ENCODE measurements around the gene HPSE.
"Not testable (repeated sequence)": the region's sequence is repeated elsewhere in the genome, so short reads cannot be mapped to it uniquely, and the experiment has no call there.

HPSE gene

DNA sequence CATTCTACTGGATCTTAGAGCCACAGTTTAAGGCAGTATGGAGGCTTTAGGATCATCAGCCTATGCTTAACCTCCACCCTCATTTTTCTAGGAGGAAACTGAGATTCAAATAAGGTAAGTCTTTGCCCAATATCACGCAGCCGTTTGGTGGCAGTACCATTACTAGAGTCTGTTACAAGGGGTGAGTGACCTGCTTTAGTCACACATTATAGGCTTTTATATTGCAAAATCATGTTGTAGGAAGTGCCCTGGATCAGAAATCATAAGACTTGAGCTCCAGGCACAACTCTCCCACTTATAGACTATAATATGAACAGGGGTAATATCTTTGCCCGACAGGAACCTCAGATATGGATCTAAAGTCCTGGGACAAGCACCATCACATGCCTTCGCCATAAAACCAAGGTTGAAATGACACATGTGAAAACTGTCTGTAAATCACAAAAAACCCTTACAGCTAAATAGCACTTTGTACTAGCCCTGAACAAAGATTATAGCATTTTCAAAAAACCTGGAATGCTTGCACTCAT lies 19.2 kb downstream of the HPSE start:
- no peak for DNase-seq (ENCODE audit: low spot score)
- in situ Hi-C loops (cut with MboI; ENCODE audit: low pct_unique_long_range_greater_than_20kb, low sequenced_read_pairs, unreplicated experiment): no loop called here
- TF ChIP-seq, protein P1, sequence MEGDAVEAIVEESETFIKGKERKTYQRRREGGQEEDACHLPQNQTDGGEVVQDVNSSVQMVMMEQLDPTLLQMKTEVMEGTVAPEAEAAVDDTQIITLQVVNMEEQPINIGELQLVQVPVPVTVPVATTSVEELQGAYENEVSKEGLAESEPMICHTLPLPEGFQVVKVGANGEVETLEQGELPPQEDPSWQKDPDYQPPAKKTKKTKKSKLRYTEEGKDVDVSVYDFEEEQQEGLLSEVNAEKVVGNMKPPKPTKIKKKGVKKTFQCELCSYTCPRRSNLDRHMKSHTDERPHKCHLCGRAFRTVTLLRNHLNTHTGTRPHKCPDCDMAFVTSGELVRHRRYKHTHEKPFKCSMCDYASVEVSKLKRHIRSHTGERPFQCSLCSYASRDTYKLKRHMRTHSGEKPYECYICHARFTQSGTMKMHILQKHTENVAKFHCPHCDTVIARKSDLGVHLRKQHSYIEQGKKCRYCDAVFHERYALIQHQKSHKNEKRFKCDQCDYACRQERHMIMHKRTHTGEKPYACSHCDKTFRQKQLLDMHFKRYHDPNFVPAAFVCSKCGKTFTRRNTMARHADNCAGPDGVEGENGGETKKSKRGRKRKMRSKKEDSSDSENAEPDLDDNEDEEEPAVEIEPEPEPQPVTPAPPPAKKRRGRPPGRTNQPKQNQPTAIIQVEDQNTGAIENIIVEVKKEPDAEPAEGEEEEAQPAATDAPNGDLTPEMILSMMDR (IDR thresholded peaks at IDR 0.05; ENCODE audit: extremely low read depth, insufficient read depth, missing control alignments): no peak

DNA sequence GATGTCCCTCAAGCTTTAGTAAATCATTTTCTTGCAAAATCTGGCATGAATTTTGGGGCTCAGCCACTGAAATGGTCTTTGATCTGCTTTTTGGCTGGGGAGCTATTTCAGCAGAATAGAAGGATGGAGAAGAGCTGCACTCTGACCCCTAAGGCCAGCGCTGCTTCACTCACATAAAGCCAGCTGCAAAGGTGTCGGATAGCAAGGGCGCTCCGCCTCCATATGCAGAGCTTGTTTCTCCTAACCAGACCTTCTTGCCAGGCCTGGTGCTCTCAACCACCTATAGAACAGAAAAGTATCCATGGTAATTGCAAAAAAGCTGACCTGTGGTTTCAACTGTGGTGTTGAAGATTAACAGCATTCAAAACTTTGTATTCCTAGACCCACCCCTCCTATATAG lies 26.0 kb downstream of the HPSE start:
- DNase-seq (ENCODE audit: low spot score): no peak
- in situ Hi-C loops (cut with MboI; ENCODE audit: low pct_unique_long_range_greater_than_20kb, low sequenced_read_pairs, unreplicated experiment): no loop called here
- TF ChIP-seq, protein P1 (IDR thresholded peaks at IDR 0.05; ENCODE audit: extremely low read depth, insufficient read depth, missing control alignments): no peak

DNA sequence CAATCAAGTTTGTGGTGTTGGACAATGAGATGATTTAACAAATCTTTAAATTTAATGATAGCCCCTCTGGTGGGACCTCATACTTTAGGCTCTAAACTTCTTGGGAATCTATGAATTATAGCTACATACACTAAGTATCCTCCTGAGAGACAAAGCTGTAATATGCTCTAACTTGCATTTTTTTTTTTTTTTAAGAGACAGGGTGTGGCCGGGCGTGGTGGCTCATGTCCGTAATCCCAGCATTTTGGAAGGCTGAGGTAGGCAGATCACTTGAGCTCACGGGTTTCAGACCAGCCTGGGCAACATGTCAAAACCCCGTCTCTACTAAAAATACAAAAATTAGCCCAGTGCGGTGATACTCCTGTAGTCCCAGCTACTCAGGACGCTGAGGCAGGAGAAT lies 26.7 kb downstream of the HPSE start:
- TF ChIP-seq, protein P1 (IDR thresholded peaks at IDR 0.05; ENCODE audit: extremely low read depth, insufficient read depth, missing control alignments): no peak
- DNase-seq (ENCODE audit: low spot score): no peak
- in situ Hi-C loops (cut with MboI; ENCODE audit: low pct_unique_long_range_greater_than_20kb, low sequenced_read_pairs, unreplicated experiment): no loop called here

DNA sequence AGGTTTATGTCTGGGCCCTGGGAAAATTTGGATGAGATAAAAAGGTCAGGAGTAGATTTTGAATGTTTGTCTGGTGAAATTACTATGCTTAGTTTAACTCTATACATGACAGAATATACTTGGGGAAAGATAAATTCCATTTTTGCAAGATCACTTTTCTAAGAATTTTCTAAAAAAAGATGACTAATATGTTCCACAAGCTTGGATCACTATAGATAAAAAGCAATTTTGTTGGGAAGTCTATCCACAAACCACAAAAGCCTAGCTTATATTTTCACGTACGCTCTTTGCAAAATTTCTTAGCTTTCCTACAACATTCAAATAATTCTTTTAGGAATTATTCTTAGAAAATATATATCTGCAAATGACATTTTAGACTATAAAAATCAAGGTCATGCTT lies 29.5 kb downstream of the HPSE start:
- TF ChIP-seq, protein P1 (IDR thresholded peaks at IDR 0.05; ENCODE audit: extremely low read depth, insufficient read depth, missing control alignments): no peak
- DNase-seq (ENCODE audit: low spot score): no peak
- in situ Hi-C loops (cut with MboI; ENCODE audit: low pct_unique_long_range_greater_than_20kb, low sequenced_read_pairs, unreplicated experiment): no loop called here

DNA sequence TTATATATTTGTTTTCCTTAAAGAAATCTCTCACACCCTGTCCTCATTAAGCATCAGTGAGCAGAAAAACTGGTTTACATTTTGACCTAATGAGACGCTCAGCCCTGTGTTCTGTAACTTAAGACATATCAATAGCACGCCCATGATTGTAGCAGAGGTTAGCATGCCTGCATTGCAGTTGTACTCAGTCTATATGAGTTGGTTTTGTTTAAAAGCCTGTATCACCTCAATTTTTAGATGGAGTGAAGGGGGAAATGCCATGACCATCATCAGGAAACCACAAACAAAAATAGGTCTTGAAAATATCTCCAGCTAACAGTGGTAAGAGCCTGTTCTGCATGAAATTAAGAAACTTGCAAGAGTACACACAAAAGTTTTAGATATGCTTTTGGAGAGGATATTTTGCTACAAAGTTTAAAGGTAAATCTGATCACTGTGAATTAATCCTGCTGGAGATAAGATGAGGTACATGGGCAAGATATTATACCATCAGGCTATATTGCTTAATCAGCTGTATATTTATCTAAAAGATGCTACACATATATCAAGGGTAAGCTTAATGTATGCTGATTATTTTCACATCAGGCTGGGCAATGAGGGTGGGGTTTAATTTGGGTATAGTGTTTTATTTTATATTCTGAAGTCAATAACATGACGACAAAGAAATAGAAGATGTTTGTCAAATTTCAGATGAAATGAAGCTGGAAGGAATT lies 36.9 kb downstream of the HPSE start:
- TF ChIP-seq, protein P1 (IDR thresholded peaks at IDR 0.05; ENCODE audit: extremely low read depth, insufficient read depth, missing control alignments): no peak
- DNase-seq (ENCODE audit: low spot score): no peak
- in situ Hi-C loops (cut with MboI; ENCODE audit: low pct_unique_long_range_greater_than_20kb, low sequenced_read_pairs, unreplicated experiment): loop anchor here (25.0 kb wide), 1 partner anchor 835 kb away; no protein-coding TSS in a partner anchor

DNA sequence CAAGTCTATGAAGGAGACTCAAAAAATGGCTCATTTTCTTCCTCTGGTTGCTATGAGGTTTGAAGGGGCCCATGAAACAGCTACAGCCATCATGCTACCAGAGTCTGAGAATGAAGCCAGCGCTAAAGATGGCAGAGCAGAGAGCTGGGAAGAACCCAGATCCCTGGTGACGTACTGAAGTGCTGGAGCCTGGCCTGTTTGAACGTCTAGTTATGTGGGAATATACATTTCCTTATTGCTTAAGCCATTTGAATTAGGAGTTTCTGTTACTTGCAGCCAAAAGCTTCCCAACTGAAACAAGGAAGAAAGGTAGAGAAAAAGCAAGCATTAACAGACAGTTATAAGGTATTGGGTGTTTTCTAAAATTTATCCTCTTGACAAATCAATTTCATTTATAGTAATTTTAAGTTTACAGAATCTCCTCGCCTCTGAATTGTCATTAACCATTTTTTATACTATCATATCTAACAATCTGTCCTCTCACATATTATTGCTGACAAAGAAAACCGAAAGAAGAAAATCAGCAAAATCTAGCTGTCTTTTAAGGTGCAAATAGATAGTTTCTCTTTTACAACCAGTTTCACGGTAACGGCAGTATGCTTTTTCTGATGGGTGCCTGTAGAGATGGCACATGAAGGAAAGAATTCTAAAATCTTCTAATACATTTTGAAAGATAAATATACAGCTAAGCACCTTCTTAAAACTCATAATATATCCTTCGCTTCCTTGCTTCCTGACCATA lies 41.2 kb downstream of the HPSE start:
- no peak for DNase-seq (ENCODE audit: low spot score)
- TF ChIP-seq, protein P1 (IDR thresholded peaks at IDR 0.05; ENCODE audit: extremely low read depth, insufficient read depth, missing control alignments): no peak
- in situ Hi-C loops (cut with MboI; ENCODE audit: low pct_unique_long_range_greater_than_20kb, low sequenced_read_pairs, unreplicated experiment): loop anchor here (25.0 kb wide), 1 partner anchor 831 kb away; no protein-coding TSS in a partner anchor

DNA sequence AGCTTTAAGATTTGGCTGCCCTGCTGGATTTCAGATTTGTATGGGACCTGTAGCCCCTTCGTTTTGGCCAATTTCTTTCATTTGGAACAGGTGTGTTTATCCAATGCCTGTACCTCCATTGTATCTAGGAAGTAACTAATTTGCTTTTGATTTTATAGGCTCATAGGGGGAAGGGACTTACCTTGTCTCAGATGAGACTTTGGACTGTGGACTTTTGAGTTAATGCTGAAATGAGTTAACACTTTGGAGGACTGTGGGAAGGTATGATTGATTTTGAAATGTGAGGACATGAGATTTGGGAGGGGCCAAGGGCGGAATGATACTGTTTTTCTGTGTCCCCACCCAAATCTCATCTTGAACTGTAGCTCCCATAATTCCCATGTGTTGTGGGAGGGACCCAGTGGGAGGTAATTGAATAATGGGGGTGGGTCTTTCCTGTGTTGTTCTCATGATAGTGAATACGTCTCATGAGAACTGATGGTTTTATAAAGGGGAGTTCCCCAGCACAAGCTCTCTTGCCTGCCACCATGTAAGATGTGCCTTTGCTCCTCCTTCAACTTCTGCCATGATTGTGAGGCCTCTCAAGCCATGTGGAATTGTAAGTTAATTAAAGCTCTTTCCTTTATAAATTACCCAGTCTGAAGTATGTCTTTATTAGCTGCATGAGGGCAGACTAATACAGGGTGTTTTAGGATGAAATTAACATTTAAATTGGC lies 44.4 kb downstream of the HPSE start:
- not testable (repeated sequence) for DNase-seq (ENCODE audit: low spot score)
- in situ Hi-C loops (cut with MboI; ENCODE audit: low pct_unique_long_range_greater_than_20kb, low sequenced_read_pairs, unreplicated experiment): loop anchor here (25.0 kb wide), 1 partner anchor 828 kb away; no protein-coding TSS in a partner anchor

DNA sequence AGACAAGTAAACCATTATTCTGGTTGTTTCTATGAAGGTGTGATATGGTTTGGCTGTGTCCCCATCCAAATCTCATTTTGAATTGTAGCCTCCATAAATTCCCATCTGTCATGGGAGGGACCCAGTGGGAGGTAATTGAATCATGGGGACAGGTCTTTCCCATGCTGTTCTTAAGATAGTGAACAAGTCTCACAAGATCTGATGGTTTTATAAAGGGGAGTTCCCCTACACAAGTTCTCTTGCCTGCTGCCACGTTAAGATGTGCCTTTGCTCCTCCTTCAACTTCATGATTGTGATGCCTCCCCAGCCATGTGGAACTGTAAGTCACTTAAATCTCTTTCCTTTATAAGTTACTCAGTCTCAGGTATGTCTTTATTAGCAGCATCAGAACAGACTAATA lies 46.3 kb downstream of the HPSE start:
- not testable (repeated sequence) for DNase-seq (ENCODE audit: low spot score)
- in situ Hi-C loops (cut with MboI; ENCODE audit: low pct_unique_long_range_greater_than_20kb, low sequenced_read_pairs, unreplicated experiment): loop anchor here (25.0 kb wide), 1 partner anchor 826 kb away; no protein-coding TSS in a partner anchor

Data from GM13977 (cell line).